Smooth muscle cell (in vitro differentiated cells): Measurements from ENCODE around the gene SYP. TPM values are rescaled to one million over a fixed set of nuclear protein-coding genes. Genes with fewer than 3 reads are reported as not detected.

Source experiments
- DNase-seq: peaks from one replicate; lab custom pipeline; 2025; ENCODE audit not compliant: unreplicated experiment; lab: John Stamatoyannopoulos, UW
- H2AFZ ChIP-seq: fragments of 200-600 bp; sonication (generic); 2 replicates; pipeline ENCODE4 v1.6.0; 2016; ENCODE audit warnings: antibody characterized with exemption, low read depth, mild to moderate bottlenecking
- H3F3A ChIP-seq: fragments of 200-600 bp; sonication (generic); 2 replicates; pipeline ENCODE4 v1.6.0; 2017; ENCODE audit warnings: antibody characterized with exemption, low read depth
- H3K27ac ChIP-seq: fragments of 200-600 bp; sonication (generic); 2 replicates; pipeline ENCODE4 v1.5.1; 2016; ENCODE audit warnings: low read depth, mild to moderate bottlenecking
- H3K27me3 ChIP-seq: fragments of 200-600 bp; sonication (generic); 2 replicates; pipeline ENCODE4 v1.6.1; 2016; ENCODE audit warnings: low read depth, mild to moderate bottlenecking
- H3K36me3 ChIP-seq: fragments of 200-600 bp; sonication (generic); 2 replicates; pipeline ENCODE4 v1.5.1; 2016; ENCODE audit warnings: low read depth
- H3K4me1 ChIP-seq: fragments of 200-600 bp; sonication (generic); 2 replicates; pipeline ENCODE4 v1.5.1; 2016; ENCODE audit warnings: low read depth
- H3K4me2 ChIP-seq: fragments of 200-600 bp; sonication (generic); 2 replicates; pipeline ENCODE4 v1.6.0; 2016; ENCODE audit warnings: mild to moderate bottlenecking
- H3K4me3 ChIP-seq: fragments of 200-600 bp; sonication (generic); 2 replicates; pipeline ENCODE4 v1.5.1; 2016; ENCODE audit warnings: mild to moderate bottlenecking
- H3K79me2 ChIP-seq: fragments of 200-600 bp; sonication (generic); 2 replicates; pipeline ENCODE4 v1.6.0; 2016; ENCODE audit warnings: low read depth, mild to moderate bottlenecking
- H3K9ac ChIP-seq: fragments of 200-600 bp; sonication (generic); 2 replicates; pipeline ENCODE4 v1.6.0; 2016; ENCODE audit warnings: low read depth
- H3K9me3 ChIP-seq: fragments of 200-600 bp; sonication (generic); replicated peaks from 2 replicates; pipeline ENCODE4 v1.5.1; 2016; ENCODE audit warnings: low read depth
- H4K20me1 ChIP-seq: fragments of 200-600 bp; sonication (generic); 2 replicates; pipeline ENCODE4 v1.6.0; 2016; ENCODE audit warnings: low read depth
- CTCF ChIP-seq: fragments of 200-600 bp; sonication (generic); IDR thresholded peaks from 2 replicates; pipeline ENCODE4 v1.5.1; 2017; ENCODE audit warnings: borderline replicate concordance, mild to moderate bottlenecking, antibody characterized with exemption; ENCODE audit not compliant: insufficient read depth, poor library complexity, severe bottlenecking
- WGBS: methylation state at CpG from one replicate; pipeline ENCODE4 v1.1.7; 2016; ENCODE audit warnings: low lambda C conversion rate; 5-methylcytosine and 5-hydroxymethylcytosine counted together
- polyA plus RNA-seq: library from polyadenylated mRNA; unstranded; fragments of >200 nt; fragmentation: Nextera tagmentation; extraction: Ambion mirVana; gene quantifications from 2 replicates; pipeline ENCODE4 v1.2.1, GENCODE V29; 2016
- total RNA-seq: library from RNA; depleted of rRNA; stranded (reverse); fragments of >200 nt; gene quantifications from 2 replicates; pipeline ENCODE4 v1.2.3, GENCODE V29; 2014

SYP gene
- total RNA-seq (not detected in 2 replicates), polyA plus RNA-seq (0.28 TPM in 1 of 2 replicates, not detected in the other)

GRCh38 chrX:49199906-49200771 is at the start of gene SYP:
TSS of gene SYP (minus strand) at chrX:49200193. CDS start at chrX:49200186, 7 bp downstream.
- Histone ChIP-seq H3K27me3 (no peaks in the 10 kb centered on the region), H2AFZ (peak within 1 kb of the TSS; percentile 28), H3K36me3 (no peaks in the 10 kb centered on the region), H3K27ac (no peak within 1 kb of the TSS), H4K20me1 (no peaks in the 10 kb centered on the region), H3K79me2 (no peaks in the 10 kb centered on the region), H3K4me1 (no peaks in the 10 kb centered on the region), H3F3A (no peaks in the 10 kb centered on the region), H3K9ac (no peak within 1 kb of the TSS), H3K4me3 (peak within 1 kb of the TSS; percentile 35), H3K9me3 (no peaks in the 10 kb centered on the region), H3K4me2 (peak within 1 kb of the TSS; percentile 61)
- peak; percentile 63 for DNase-seq
- no peak for TF ChIP-seq CTCF
- 62% methylated on average over 52 of the region's 61 CpGs for WGBS

- no peaks in the 10 kb centered on the region for H3K36me3 ChIP-seq
- H3K79me2 ChIP-seq, result no peaks in the 10 kb centered on the region
- WGBS, result 92% methylated on average over 9 of the region's 9 CpGs
- no peaks in the 10 kb centered on the region for H3F3A ChIP-seq
- H3K27me3 ChIP-seq, result no peaks in the 10 kb centered on the region
- no peak overlapping the region for H3K4me3 ChIP-seq
- no peak for TF ChIP-seq CTCF
- H3K9me3 ChIP-seq, result no peaks in the 10 kb centered on the region
- H3K27ac ChIP-seq, result no peak overlapping the region
- no peaks in the 10 kb centered on the region for H3K4me1 ChIP-seq
- H3K4me2 ChIP-seq, result no peak overlapping the region
- no peak overlapping the region for H2AFZ ChIP-seq
- no peak for DNase-seq
- H3K9ac ChIP-seq, result no peak overlapping the region
- no peaks in the 10 kb centered on the region for H4K20me1 ChIP-seq
These were observed 49.6 kb upstream of the SYP start for GRCh38 chrX:49249616-49250015.

GRCh38 chrX:49249071-49249470 is 49.1 kb upstream of the SYP start:
- no peaks in the 10 kb centered on the region for H3K79me2 ChIP-seq
- H4K20me1 ChIP-seq, result no peaks in the 10 kb centered on the region
- no peaks in the 10 kb centered on the region for H3K27me3 ChIP-seq
- H3F3A ChIP-seq, result no peaks in the 10 kb centered on the region
- no peak for DNase-seq
- 87% methylated on average over 6 of the region's 6 CpGs for whole genome bisulfite sequencing
- H3K4me2 ChIP-seq, result no peak overlapping the region
- no peak overlapping the region for H3K9ac ChIP-seq
- no peak for TF ChIP-seq CTCF
- H3K36me3 ChIP-seq, result no peaks in the 10 kb centered on the region
- H3K27ac ChIP-seq, result no peak overlapping the region
- H3K4me3 ChIP-seq, result no peak overlapping the region
- no peaks in the 10 kb centered on the region for H3K4me1 ChIP-seq
- no peaks in the 10 kb centered on the region for H3K9me3 ChIP-seq
- no peak overlapping the region for H2AFZ ChIP-seq
